NB4 (cell line): ENCODE measurements around the gene RNF11.

ENCODE experiments used
- MAX ChIP-seq: IDR thresholded peaks from 2 replicates; pipeline ENCODE4 v1.6.1; 2011; ENCODE audit warnings: low read depth, low read length
- MYC ChIP-seq: IDR thresholded peaks from 2 replicates; pipeline ENCODE4 v1.6.1; 2011; ENCODE audit warnings: low read depth, low read length
- POLR2A ChIP-seq: IDR thresholded peaks from 2 replicates; pipeline ENCODE4 v1.6.1; 2011; ENCODE audit warnings: mild to moderate bottlenecking; ENCODE audit not compliant: insufficient read length; ENCODE audit errors: extremely low read depth
- TF ChIP-seq, protein P1 (sequence below): IDR thresholded peaks from one replicate; pipeline ENCODE4 v1.5.1; 2012; ENCODE audit warnings: low read depth, low read length

GRCh38 chr1:51265618-51266017, 29.5 kb downstream of the RNF11 start:
- TF ChIP-seq, protein P1, sequence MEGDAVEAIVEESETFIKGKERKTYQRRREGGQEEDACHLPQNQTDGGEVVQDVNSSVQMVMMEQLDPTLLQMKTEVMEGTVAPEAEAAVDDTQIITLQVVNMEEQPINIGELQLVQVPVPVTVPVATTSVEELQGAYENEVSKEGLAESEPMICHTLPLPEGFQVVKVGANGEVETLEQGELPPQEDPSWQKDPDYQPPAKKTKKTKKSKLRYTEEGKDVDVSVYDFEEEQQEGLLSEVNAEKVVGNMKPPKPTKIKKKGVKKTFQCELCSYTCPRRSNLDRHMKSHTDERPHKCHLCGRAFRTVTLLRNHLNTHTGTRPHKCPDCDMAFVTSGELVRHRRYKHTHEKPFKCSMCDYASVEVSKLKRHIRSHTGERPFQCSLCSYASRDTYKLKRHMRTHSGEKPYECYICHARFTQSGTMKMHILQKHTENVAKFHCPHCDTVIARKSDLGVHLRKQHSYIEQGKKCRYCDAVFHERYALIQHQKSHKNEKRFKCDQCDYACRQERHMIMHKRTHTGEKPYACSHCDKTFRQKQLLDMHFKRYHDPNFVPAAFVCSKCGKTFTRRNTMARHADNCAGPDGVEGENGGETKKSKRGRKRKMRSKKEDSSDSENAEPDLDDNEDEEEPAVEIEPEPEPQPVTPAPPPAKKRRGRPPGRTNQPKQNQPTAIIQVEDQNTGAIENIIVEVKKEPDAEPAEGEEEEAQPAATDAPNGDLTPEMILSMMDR: no peak
- TF ChIP-seq MAX (no peak), MYC (no peak), POLR2A (no peak)
